Keratinocyte (primary cell): Measurements from ENCODE around the gene TAB2.

ENCODE experiments used
- CTCF ChIP-seq, 3 experiments: IDR thresholded peaks in 1 of 3; conservative IDR thresholded peaks in 1 of 3; optimal IDR thresholded peaks in 1 of 3; 2 replicates in 2 of 3; 3 replicates in 1 of 3; pipeline versions ENCODE3 to v1.5.1; 2011; ENCODE audit warnings: low read length in 3 of 3, mild to moderate bottlenecking in 3 of 3, moderate library complexity in 2 of 3, control low read depth in 1 of 3, inconsistent platforms in 1 of 3; ENCODE audit not compliant: insufficient read depth in 2 of 3; ENCODE audit errors: extremely low read depth in 1 of 3
- EZH2 ChIP-seq: IDR thresholded peaks from one replicate; pipeline ENCODE4 v1.6.1; 2012; ENCODE audit warnings: inconsistent platforms, mild to moderate bottlenecking, low read length, moderate library complexity

- TF ChIP-seq EZH2 (no peak), CTCF (optimal IDR thresholded peaks at IDR 0.05 in 1 of 3, IDR thresholded peaks at IDR 0.05 in 1 of 3, conservative IDR thresholded peaks at IDR 0.05 in 1 of 3; ENCODE audit: extremely low read depth in 1 of 3, insufficient read depth in 2 of 3, low read length in 3 of 3) (no peak)
Observed at GRCh38 chr6:149285626-149286025, 31.9 kb upstream of the TAB2 start.
